Liver (tissue), 3 donors: Measurements from ENCODE around the gene GGN.

ENCODE experiments used
- CTCF ChIP-seq: fragments of 150-350 bp; IDR thresholded peaks from 2 replicates; pipeline ENCODE4 v1.5.1; 2017; ENCODE audit warnings: improper control_type of control experiment, low read depth, low read length; ENCODE audit not compliant: missing input control
- EGR1 ChIP-seq, 2 donors: IDR thresholded peaks; 2 replicates each; pipeline ENCODE4 v1.6.1; 2016 to 2018; ENCODE audit warnings: antibody characterized with exemption in 2 of 2, low read depth in 2 of 2
- GABPA ChIP-seq, 2 donors: IDR thresholded peaks in 1 of 2; conservative IDR thresholded peaks in 1 of 2; 2 replicates each; pipeline ENCODE4 v1.6.1; 2016; ENCODE audit warnings: antibody characterized with exemption in 2 of 2, mild to moderate bottlenecking in 1 of 2, moderate library complexity in 1 of 2
- JUND ChIP-seq, 2 donors: IDR thresholded peaks; 2 replicates each; pipeline ENCODE4 v1.6.1; 2016; ENCODE audit warnings: antibody characterized with exemption in 2 of 2
- SP1 ChIP-seq: IDR thresholded peaks from 2 replicates; pipeline ENCODE4 v1.6.1; 2018; ENCODE audit warnings: antibody characterized with exemption, mild to moderate bottlenecking
- YY1 ChIP-seq: IDR thresholded peaks from 2 replicates; pipeline ENCODE4 v1.6.1; 2016; ENCODE audit warnings: antibody characterized with exemption, mild to moderate bottlenecking
- donor health status: healthy.
- donor health status: healthy.

GRCh38 chr19:38375748-38376147 is 12.1 kb downstream of the GGN start:
- TF ChIP-seq JUND (IDR thresholded peaks at IDR 0.05): no peak
- no peak for TF ChIP-seq SP1
- TF ChIP-seq CTCF: no peak
- TF ChIP-seq EGR1 (IDR thresholded peaks at IDR 0.05; ENCODE audit: low read depth in 2 of 2): no peak
- TF ChIP-seq YY1: no peak
- no peak for TF ChIP-seq GABPA (IDR thresholded peaks at IDR 0.05 in 1 of 2, conservative IDR thresholded peaks at IDR 0.05 in 1 of 2)
